ENCODE results near the gene MTNR1B.

Gene MTNR1B

DNA sequence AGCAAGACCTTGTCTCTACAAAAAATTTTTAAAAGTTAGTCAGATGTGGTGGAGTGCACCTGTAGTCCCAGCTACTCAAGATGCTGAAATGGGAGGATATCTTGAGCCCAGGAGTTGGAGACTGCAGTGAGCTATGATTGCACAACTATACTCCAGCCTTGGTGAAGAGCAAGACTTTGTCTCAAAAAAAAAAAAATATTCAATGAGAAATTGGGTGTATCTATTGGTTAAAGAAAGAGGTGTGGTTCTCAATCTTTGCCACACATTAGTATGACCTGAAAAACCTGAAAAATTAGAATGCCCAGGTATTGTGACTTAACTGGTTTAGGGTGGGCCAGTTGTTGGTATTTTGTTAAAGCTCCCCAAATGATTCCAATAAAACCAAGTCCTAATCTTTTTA, 32.4 kb downstream of the MTNR1B start:
- Mint-ChIP-seq H3K9me3 (peaks cover 6% of the 10 kb centered on the region), H3K27ac (no peak overlapping the region), H3K4me3 (no peak overlapping the region), H3K27me3 (no peaks in the 10 kb centered on the region), H3K36me3 (no peaks in the 10 kb centered on the region), H3K4me1 (no peaks in the 10 kb centered on the region)
- no peak for ATAC-seq

DNA sequence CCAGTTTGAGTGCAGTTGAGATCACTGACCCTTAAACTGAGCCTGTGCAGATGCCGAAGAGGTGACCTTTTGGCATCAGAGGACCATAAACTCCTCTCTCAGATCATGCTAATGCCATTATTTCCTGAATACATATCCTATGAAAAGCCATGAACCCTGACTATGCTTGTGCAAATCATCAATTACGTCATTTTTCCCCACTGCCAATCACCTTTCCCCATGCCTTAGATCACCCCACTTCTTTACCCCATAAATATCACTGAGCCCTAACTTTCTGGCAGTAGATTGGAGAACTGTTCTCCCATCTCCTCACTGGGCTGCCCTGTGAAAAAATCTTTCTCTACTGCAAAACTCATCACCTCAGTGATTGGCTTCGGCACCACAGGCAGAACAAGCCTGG, 32.9 kb downstream of the MTNR1B start:
- Mint-ChIP-seq H3K4me3 (no peak overlapping the region), H3K27me3 (no peaks in the 10 kb centered on the region), H3K4me1 (no peaks in the 10 kb centered on the region), H3K9me3 (peaks cover 6% of the 10 kb centered on the region), H3K36me3 (no peaks in the 10 kb centered on the region), H3K27ac (no peak overlapping the region)
- ATAC-seq, result no peak

DNA sequence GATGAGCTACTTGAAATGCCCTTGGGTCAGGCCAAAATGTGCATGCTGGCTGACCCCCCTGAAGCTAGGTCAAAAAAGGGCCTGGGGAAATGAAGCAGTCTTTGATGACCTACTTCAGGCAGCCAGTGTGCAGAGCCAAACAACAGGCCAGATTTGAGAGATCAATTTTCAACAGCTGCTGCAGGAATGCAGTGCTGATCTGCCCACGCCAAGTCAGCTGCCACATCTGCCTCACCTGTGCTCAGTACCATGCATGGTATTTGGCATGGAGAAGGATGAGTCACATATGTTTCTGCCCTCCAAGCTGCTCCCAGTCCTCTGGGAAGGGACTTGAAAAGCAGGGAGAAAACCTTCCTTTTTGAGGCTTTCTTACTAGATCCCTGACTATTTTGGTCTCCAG, 35.8 kb downstream of the MTNR1B start:
- H3K36me3 Mint-ChIP-seq, result no peaks in the 10 kb centered on the region
- peaks cover 7% of the 10 kb centered on the region for H3K9me3 Mint-ChIP-seq
- H3K27me3 Mint-ChIP-seq, result no peaks in the 10 kb centered on the region
- no peak overlapping the region for H3K27ac Mint-ChIP-seq
- ATAC-seq, result no peak
- no peaks in the 10 kb centered on the region for H3K4me1 Mint-ChIP-seq
- H3K4me3 Mint-ChIP-seq, result no peak overlapping the region

DNA sequence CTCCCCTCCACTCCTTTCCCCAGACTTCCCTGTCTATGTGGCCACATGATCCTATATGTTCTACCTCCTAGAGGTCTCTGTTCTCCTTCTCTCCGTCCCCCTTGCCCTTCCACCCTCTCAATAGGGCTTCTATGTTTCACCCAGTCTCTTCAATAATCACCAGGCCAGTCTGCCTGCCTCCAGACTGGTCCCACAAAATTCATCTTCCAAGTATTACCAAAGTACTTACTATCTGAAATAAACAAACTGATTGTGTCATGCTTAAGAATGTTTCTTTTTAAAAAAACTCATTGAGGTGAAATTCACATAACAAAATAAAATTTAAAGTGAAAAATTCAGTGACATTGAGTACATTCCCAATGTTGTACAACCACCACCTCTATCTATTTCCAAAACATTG, 44.2 kb downstream of the MTNR1B start:
- no peaks in the 10 kb centered on the region for H3K4me1 Mint-ChIP-seq
- no peak overlapping the region for H3K27ac Mint-ChIP-seq
- no peaks in the 10 kb centered on the region for H3K36me3 Mint-ChIP-seq
- no peak overlapping the region for H3K4me3 Mint-ChIP-seq
- H3K27me3 Mint-ChIP-seq, result no peaks in the 10 kb centered on the region
- H3K9me3 Mint-ChIP-seq, result peaks cover 6% of the 10 kb centered on the region
- ATAC-seq, result no peak

DNA sequence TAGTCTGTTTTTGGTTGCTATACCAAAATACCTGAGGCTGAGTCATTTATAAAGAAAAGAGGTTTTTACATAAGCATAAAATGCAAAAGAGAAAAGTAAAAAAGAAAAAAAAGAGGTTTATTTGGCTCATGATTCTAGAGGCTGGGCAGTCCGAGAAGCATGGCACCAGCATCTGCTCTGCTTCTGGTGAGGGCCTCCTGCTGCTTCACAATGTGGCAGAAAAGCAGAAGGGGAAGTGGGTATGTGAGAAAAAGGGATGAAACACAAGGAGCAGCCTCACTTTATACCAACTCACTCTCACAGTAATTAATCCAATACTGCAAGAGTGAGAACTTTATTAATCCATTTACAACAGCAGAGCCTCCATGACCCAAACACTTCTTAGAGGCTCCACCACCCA, 47.1 kb downstream of the MTNR1B start:
- Mint-ChIP-seq H3K4me3 (no peak overlapping the region), H3K27me3 (no peaks in the 10 kb centered on the region), H3K27ac (no peak overlapping the region), H3K4me1 (no peaks in the 10 kb centered on the region), H3K36me3 (no peaks in the 10 kb centered on the region), H3K9me3 (peaks cover 3% of the 10 kb centered on the region)
- ATAC-seq, result no peak

DNA sequence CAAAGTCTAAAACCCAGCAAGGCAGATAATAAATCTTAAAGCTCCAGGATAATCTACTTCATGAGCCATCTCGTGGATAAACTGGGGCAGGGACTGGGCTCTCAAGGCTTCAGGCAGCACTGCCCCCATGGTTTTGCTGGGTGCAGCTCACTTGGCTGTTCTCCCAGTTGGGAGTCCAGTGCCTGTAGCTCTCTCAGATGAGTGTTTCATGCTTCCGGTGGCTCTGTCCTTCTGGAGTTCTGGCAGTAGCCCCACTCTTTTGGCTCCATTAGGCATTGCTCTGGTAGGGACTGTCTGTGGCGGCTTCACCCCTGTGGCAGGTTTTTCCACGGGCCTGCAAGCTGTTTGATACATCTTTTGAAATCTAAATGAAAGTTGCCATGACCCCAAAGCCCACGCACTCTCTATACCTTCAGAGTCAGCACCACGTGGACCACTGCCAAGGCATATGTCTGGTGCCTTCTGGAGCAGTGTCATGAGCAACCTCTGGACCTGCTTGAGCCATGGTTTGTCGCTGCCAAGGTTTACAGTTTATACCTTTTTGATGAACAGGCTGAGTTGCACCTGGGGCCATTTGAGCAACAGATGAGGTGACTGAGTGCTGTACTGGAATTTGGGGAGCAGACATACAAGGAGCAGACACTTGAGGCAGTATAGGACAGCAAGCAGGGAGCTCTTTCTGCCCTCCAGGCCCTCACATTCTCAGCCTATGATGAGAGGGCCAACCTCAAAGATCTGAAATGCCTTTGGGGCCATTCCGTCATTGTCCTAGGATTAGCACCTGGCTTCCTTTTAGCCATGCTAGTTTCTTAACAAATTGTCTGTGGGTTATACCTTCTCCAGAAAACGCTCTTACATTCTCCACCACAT, 48.6 kb downstream of the MTNR1B start:
- Mint-ChIP-seq H3K36me3 (no peaks in the 10 kb centered on the region), H3K27ac (no peak overlapping the region), H3K4me3 (no peak overlapping the region), H3K4me1 (no peaks in the 10 kb centered on the region), H3K9me3 (peaks cover 3% of the 10 kb centered on the region), H3K27me3 (no peaks in the 10 kb centered on the region)
- ATAC-seq, result peak; percentile 34

GRCh38 chr11:93020248-93021046, 51.0 kb downstream of the MTNR1B start:
- H3K27ac Mint-ChIP-seq, result no peak overlapping the region
- no peaks in the 10 kb centered on the region for H3K9me3 Mint-ChIP-seq
- no peaks in the 10 kb centered on the region for H3K4me1 Mint-ChIP-seq
- ATAC-seq, result no peak
- H3K36me3 Mint-ChIP-seq, result no peaks in the 10 kb centered on the region
- H3K27me3 Mint-ChIP-seq, result no peaks in the 10 kb centered on the region
- no peak overlapping the region for H3K4me3 Mint-ChIP-seq

- Mint-ChIP-seq H3K4me1 (no peaks in the 10 kb centered on the region), H3K9me3 (no peaks in the 10 kb centered on the region), H3K27me3 (no peaks in the 10 kb centered on the region), H3K36me3 (no peaks in the 10 kb centered on the region), H3K27ac (no peak overlapping the region), H3K4me3 (no peak overlapping the region)
- ATAC-seq, result no peak
These were observed 54.9 kb downstream of the MTNR1B start for GRCh38 chr11:93024369-93024768.

DNA sequence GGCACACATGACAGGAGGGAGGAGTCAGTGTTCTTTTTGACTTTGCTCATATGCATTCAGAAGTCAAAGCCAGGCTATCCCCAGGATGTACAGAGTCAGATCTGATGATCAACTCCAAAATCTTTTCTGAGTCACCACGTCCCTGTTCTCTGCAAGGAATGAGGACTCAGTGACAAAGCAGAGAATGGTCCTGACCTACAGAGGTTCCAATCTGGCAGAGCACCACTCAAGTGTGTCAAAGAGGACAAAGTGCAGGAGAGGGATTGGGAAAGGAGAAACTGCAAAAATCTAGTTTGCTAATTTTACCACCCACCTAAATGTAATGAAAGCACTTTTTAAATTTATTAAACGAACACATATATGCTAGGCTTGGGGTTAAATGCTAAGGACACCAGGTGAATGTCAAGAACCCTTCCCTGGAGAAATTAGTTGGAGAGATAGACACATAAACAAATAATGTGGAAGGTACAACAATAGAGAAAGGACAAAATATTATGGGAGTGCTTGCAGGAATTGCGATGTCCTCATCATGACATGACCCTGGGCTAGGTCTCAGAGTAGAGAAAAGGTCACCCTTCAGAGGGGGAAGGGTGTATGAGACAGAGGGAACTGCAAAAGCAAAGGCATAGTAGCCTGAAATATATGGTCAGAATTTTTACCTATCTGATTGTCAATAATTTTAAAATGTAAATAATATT, 56.3 kb downstream of the MTNR1B start:
- H3K4me3 Mint-ChIP-seq, result no peak overlapping the region
- no peak overlapping the region for H3K27ac Mint-ChIP-seq
- no peak for ATAC-seq
- no peaks in the 10 kb centered on the region for H3K36me3 Mint-ChIP-seq
- no peaks in the 10 kb centered on the region for H3K4me1 Mint-ChIP-seq
- no peaks in the 10 kb centered on the region for H3K27me3 Mint-ChIP-seq
- H3K9me3 Mint-ChIP-seq, result no peaks in the 10 kb centered on the region

DNA sequence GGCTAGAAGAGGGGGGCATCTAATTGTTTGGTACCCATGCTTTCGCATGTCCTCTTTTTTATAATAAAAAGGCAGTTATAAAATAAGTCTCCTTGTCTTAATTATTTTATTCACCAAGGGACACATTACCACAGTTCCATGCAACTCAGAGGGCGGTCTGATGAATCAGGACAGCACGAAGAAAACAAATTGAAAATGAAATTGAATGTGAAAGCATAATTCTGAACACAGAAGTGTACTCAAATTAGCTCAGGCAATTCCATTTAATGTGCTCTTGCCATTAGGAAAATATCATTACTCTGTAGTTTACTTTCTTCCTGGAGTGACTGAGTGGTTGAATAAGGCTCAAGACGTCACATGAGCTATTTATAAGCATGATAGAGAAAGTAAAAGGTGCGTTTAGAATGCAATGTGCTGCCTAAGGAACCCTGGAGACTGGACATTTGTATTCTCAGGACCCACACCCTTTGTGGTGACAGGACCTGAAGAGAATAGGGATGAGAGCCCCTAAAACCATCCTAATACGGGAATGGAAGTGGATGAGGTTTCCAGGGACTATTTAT, 59.6 kb downstream of the MTNR1B start:
- no peaks in the 10 kb centered on the region for H3K4me1 Mint-ChIP-seq
- no peak overlapping the region for H3K27ac Mint-ChIP-seq
- no peak overlapping the region for H3K4me3 Mint-ChIP-seq
- no peaks in the 10 kb centered on the region for H3K27me3 Mint-ChIP-seq
- no peak for ATAC-seq
- no peaks in the 10 kb centered on the region for H3K36me3 Mint-ChIP-seq
- H3K9me3 Mint-ChIP-seq, result no peaks in the 10 kb centered on the region

- Mint-ChIP-seq H3K4me1 (no peaks in the 10 kb centered on the region), H3K4me3 (no peak overlapping the region), H3K9me3 (peaks cover under 1% of the 10 kb centered on the region), H3K27me3 (no peaks in the 10 kb centered on the region), H3K27ac (no peak overlapping the region), H3K36me3 (no peaks in the 10 kb centered on the region)
- no peak for ATAC-seq
These were observed 61.9 kb downstream of the MTNR1B start for GRCh38 chr11:93031386-93031785.

Data from stimulated activated memory B cell treated with anti-CD40 and anti-IgM and Interleukin-4, amounts not matched to agents 10 μg/mL and 1 μg/mL and 100 μg/mL, for 72 hours (primary cell).